Parathyroid adenoma (tissue), 2 donors: Measurements from ENCODE around the gene TBC1D3H.
"Not testable (repeated sequence)": the region's sequence is repeated elsewhere in the genome, so short reads cannot be mapped to it uniquely, and the experiment has no call there.

Experiments
- H2AFZ ChIP-seq: fragments of 300-600 bp; sonication (generic); one replicate; pipeline ENCODE4 v1.7.0; 2017; ENCODE audit warnings: antibody characterized with exemption, mild to moderate bottlenecking
- H3K27ac ChIP-seq: fragments of 300-600 bp; sonication (generic); one replicate; pipeline ENCODE4 v1.7.0; 2017
- H3K27me3 ChIP-seq: fragments of 300-600 bp; sonication (generic); one replicate; pipeline ENCODE4 v1.7.0; 2017; ENCODE audit warnings: low read length; ENCODE audit not compliant: control insufficient read depth, insufficient read depth
- H3K36me3 ChIP-seq: fragments of 300-600 bp; sonication (generic); one replicate; pipeline ENCODE4 v1.7.0; 2017; ENCODE audit warnings: low read length; ENCODE audit not compliant: control insufficient read depth, insufficient read depth
- H3K4me1 ChIP-seq: fragments of 300-600 bp; sonication (generic); one replicate; pipeline ENCODE4 v1.7.0; 2017; ENCODE audit warnings: control low read depth
- H3K4me2 ChIP-seq: fragments of 300-600 bp; sonication (generic); one replicate; pipeline ENCODE4 v1.7.0; 2017; ENCODE audit warnings: low read length
- H3K4me3 ChIP-seq: fragments of 300-600 bp; sonication (generic); one replicate; pipeline ENCODE4 v1.7.0; 2017; ENCODE audit warnings: low read depth, low read length
- H3K79me2 ChIP-seq: fragments of 300-600 bp; sonication (generic); one replicate; pipeline ENCODE4 v1.7.0; 2017; ENCODE audit warnings: control low read depth
- H3K9ac ChIP-seq: fragments of 300-600 bp; sonication (generic); one replicate; pipeline ENCODE4 v1.7.0; 2017; ENCODE audit warnings: mild to moderate bottlenecking
- H3K9me3 ChIP-seq: fragments of 300-600 bp; sonication (generic); one replicate; pipeline ENCODE4 v1.7.0; 2017; ENCODE audit warnings: low read length; ENCODE audit not compliant: control insufficient read depth
- donor health status: primary hyperparathyroidism.

Gene TBC1D3H

DNA sequence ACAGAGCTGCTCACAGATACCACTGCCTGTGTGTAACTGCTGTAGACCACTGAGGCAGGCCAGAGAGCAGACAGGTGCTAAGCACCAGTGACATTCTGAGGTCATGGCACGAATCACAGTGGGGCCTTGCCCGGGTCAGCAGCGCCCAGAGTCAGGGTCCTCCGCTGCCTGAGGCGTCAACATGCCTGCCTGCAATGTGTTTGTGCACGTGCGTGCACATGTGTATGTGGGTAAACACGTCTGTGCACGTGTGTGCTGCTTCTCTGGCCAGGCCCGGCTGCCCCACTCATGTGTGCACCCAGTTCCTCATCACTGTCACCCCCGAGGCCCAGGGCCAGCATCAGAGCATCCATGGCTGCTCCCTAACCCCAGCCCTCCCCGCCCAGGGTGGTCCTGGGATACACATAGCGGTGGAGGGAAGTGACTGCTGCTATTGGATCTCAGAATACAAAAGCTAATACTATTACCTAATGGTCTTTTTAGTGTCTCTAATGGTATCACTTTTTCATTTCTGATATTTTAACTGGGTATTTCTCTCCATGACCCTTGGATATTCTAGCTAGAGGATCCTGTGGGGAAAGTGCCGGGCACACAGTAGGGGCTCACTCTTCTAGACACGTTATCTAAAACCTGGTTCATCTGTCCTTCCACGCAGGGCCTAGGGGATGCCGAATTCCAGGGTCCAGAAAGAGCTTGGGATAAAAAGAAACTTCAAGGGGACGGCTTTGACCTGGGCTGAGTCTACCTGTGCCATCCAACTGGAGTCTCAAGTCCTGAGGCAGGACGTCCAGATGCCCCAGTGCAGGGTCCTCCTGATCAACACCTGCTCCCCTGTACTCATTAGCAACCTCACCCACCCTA is at the start of gene TBC1D3H:
Gene TBC1D3H, minus strand, starts transcription at position 51 of the 861 bp plus-strand sequence. CDS start 1,540 bp downstream, outside the sequence.
- not testable (repeated sequence) for H3K27ac ChIP-seq, H3K36me3 ChIP-seq, H3K4me2 ChIP-seq, H3K4me3 ChIP-seq, H3K79me2 ChIP-seq, H3K9ac ChIP-seq, H2AFZ ChIP-seq, H3K9me3 ChIP-seq, H3K4me1 ChIP-seq, H3K27me3 ChIP-seq

DNA sequence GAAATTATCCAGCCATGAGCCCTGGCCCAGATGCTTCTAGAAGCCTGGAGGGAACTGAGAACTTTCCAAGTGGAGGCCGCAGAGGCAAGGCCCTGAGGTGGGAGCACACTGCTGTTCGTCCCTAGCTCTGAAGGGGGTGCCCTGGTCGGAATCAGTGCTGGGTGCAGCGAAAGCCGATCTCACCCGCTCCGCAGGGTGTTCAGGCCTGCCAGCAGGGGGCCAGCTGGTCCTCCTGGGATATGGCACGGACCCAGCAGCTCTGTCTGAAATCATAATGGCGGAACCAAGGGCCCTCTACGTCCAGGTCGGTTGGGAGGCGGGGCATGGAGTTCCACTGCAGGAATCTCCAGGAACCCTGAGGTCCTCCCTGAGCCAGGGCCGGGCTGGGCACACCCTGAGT is 40.7 kb upstream of the TBC1D3H start:
- not testable (repeated sequence) for H3K4me2 ChIP-seq, H3K9ac ChIP-seq, H2AFZ ChIP-seq, H3K4me1 ChIP-seq, H3K9me3 ChIP-seq, H3K27ac ChIP-seq, H3K4me3 ChIP-seq, H3K36me3 ChIP-seq, H3K79me2 ChIP-seq, H3K27me3 ChIP-seq

DNA sequence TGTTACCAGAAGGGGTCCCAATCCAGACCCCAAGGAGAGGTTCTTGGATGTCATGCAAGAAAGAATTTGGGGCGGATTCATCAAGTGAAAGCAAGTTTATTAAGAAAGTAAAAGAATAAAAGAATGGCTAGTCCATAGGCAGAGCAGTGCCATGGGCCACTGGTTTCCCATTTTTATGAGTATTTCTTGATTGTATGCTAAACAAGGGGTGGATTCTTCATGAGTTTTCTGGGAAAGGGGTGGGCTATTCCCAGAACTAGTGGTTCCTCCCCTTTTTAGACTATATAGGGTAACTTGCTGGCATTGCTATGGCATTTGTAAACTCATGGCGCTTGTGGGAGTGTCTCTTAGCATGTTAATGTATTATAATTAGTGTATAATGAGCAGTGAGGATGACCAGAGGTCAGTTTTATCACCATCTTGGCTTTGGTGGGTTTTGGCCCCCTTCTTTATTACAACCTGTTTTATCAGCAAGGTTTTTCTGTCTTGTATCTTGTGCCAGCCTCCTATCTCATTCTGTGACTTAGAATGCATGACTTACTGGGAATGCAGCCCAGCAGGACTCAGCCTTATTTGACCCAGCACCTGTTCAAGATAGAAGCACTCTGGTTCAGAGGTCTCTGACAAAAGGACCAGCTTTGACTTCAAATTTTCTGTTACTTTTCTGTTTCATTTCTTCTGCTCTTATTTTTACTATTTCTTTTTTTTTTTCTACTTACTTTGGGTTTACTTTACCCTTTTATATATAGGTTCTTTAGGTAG is 27.1 kb upstream of the TBC1D3H start:
- not testable (repeated sequence) for H3K4me2 ChIP-seq, H2AFZ ChIP-seq, H3K9ac ChIP-seq, H3K27ac ChIP-seq, H3K27me3 ChIP-seq, H3K79me2 ChIP-seq, H3K36me3 ChIP-seq, H3K4me1 ChIP-seq, H3K9me3 ChIP-seq, H3K4me3 ChIP-seq

DNA sequence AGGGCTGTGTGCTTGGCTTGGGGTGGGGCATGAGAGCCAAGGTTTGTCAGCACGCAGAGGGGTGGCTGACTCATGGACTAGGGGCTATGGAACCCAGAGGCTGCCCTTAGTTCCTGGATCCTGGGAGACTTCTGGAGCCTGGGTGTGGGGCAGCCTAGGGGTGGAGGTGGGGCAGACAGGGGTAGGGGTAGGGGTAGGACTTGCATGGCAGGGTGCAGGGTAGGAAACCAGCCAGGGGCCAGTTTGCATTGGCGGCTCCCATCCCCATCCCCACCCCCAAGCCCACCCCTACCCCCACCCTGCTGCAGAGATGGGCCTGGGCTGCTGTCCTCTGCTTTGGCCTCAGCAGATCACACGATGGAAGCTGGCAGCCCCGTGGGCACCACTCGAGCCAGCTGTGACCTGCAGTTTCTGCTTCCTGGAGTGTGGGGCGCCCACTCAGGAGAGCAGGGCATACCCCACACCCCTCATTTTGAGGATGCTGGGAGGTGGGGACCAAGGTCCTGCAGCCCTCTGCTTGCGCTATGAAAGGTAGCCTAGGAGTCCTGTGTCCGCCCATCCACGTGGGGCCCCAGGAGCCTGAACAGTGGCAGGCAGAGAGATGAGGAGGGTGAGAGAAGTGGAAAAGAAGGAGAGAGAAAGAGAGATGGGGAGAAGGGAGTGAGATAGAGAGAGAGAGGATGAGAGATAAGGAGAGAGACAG is 2.9 kb upstream of the TBC1D3H start:
- H3K4me3 ChIP-seq, H3K9me3 ChIP-seq, H3K27me3 ChIP-seq, H3K27ac ChIP-seq, H3K9ac ChIP-seq, H3K4me1 ChIP-seq, H3K4me2 ChIP-seq, H3K36me3 ChIP-seq, H2AFZ ChIP-seq, H3K79me2 ChIP-seq: not testable (repeated sequence)

DNA sequence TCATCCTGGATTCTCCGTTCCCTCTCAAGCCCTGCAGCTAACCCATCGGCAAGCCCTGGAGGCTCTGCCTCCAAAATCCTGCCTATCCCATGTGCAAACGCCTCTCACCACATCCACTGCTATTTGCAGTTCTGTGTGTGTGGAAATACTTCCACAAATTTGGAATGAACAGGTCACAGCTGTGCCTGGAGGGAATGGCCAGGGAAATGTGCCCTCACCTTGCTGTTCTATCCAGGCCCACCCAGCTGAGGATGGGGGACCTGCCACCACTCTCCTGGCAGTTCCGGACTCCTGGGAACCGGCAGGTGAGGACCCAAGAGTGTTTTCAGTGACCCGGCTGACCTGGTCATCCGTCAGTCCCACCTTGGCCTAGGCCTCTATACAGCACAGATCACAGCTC is 12.3 kb downstream of the TBC1D3H start:
- not testable (repeated sequence) for H3K27ac ChIP-seq, H3K4me2 ChIP-seq, H3K9me3 ChIP-seq, H3K9ac ChIP-seq, H3K4me3 ChIP-seq, H2AFZ ChIP-seq, H3K36me3 ChIP-seq, H3K79me2 ChIP-seq, H3K27me3 ChIP-seq, H3K4me1 ChIP-seq

DNA sequence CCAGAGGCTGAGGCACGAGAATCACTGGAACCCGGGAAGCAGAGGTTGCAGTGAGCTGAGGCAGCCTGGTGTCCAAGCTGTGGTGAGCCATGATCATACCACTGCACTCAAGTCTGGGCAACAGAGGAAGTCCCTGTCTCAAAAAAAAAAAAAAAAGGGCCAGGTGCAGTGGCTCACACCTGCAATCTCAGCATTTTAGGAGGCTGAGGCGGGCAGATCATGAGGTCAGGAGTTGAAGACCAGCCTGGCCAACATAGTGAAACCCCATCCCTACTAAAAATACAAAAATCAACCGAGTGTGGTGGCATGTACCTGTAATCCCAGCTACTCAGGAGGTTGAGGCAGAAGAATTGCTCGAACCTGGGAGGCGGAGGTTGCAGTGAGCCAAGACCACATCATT is 25.7 kb downstream of the TBC1D3H start:
- H3K9me3 ChIP-seq, H3K79me2 ChIP-seq, H3K4me3 ChIP-seq, H3K4me2 ChIP-seq, H3K27me3 ChIP-seq, H2AFZ ChIP-seq, H3K4me1 ChIP-seq, H3K36me3 ChIP-seq, H3K9ac ChIP-seq, H3K27ac ChIP-seq: not testable (repeated sequence)
